GM18909 (cell line): Measurements from ENCODE around the gene SRRM1.
"Not testable (repeated sequence)": the region's sequence is repeated elsewhere in the genome, so short reads cannot be mapped to it uniquely, and the experiment has no call there.

ENCODE experiments used
- ATAC-seq: cut with Tn5 transposase; IDR thresholded peaks from one replicate; pipeline ENCODE4 v1.9.1; 2021; ENCODE audit warnings: mild to moderate bottlenecking; ENCODE audit not compliant: unreplicated experiment, poor library complexity

Gene SRRM1

DNA sequence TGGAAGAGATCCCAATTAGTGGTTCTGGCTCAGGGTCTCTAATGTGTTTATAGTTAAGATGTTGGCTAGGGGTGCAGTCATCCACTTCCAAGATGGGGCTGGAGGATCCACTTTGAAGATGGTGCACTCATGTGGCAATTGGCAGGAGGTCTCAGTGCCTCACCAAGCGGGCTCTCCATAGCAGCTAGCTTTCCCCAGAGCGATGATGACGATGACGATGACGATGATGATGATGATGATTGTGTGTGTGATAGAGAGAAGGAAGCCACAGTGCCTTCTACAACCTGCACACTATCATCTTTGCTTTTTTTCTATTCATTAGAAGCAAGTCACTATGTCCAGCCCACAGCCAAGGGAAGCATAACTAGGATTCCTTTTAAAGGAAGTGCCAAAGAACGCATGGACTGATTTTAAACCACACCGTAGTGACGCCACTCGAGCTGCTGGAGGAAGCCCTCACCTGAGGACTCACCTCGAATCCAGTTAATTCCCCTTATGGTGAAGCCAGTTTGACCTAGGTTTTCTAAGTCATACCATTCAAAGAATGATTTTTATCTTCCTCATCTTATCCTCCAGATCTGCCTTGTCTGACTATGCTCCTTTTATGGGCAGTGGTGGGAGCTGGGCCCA lies 49.4 kb downstream of the SRRM1 start:
- no peak for ATAC-seq

GRCh38 chr1:24693827-24694379 lies 50.8 kb downstream of the SRRM1 start:
- ATAC-seq = no peak

DNA sequence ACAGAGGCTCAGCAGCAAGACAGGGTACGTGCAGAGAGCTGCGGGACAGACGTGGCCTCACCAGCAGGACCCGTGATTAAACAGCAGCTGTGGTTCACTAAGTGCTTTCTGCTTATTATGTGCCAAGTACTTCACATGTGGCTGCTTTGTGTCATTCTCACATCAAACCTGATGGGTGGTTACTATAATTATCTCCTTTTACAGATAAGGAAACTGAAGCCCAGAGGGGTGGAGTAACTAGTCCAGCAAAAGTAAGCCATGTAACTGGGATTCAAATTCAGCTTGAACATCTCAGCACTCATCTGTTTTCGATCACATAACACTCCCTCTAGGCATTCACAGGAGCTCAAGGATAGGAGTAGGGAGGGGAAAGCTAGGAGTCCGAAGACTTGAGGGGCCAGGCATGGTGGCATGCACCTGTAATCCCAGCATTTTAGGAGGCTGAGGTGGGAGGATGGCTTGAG lies 51.3 kb downstream of the SRRM1 start:
- ATAC-seq = no peak

DNA sequence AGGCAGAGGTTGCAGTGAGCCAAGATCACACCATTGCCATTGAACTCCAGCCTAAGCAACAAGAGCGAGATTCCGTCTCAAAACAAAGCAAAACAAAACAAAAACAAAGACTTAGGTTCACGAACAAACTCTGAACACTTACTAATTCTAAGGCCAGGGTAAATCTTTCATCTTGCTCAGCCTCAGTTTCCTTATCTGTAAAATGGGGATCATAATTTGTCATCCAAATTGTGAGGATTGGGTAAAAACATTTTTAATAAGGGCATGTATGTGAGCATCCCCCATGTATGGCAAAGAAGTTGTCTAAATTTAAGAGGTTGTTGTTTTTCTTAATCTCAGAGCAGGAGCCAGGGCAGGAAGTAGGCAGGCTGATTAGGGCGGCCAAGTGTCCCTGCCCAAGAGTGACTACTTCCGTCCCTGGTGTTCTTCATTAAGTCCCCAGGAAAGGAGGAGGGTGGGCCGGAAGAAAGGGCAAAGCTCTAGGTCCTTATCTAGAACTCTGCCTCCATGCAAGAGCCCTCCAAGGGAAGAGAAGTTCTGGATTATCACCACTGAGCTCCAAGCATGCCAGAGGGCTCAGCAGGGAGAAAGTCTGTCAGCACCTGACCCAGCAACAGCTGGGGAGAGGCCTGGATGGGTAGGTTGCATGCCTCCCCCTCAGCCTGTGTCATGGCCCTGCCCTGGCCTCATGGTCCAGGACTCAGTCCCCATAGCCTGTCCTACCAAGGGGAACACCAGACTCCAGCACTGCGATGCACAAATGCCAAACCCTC lies 52.3 kb downstream of the SRRM1 start:
- no peak for ATAC-seq

DNA sequence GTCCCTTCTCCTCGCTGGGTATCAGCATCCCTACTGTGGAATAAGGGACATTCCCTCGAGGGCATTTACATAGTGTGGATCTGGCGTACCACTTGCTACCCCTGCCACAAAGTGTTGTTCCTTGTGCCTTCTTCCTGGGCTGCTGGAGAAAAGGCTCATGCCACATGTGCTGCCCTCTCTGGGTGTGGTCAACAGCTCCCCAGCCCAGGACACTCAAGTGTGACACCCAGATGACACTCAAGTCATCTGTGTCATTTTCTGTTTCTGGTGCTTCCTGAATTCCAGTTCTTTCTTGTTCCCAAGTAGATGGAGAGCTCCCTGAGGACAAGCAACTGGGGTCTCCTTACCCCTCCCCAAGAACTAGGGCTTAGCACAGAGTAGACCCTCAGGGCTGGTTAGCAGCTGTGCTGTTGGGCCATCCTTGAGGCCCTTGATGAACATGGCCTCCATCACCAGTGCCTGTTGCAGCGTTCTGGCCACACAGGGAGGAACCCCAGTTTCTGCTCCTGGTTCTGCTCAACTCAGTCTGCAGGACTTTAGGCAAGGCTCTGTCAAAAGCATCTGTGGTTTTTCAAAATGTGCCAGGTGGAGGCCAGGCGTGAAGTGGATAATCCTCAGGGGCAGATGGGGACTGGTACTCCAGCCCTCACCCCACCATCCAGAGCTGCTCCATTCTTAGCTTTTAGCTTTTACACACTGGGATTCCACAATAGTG lies 53.1 kb downstream of the SRRM1 start:
- no peak for ATAC-seq

DNA sequence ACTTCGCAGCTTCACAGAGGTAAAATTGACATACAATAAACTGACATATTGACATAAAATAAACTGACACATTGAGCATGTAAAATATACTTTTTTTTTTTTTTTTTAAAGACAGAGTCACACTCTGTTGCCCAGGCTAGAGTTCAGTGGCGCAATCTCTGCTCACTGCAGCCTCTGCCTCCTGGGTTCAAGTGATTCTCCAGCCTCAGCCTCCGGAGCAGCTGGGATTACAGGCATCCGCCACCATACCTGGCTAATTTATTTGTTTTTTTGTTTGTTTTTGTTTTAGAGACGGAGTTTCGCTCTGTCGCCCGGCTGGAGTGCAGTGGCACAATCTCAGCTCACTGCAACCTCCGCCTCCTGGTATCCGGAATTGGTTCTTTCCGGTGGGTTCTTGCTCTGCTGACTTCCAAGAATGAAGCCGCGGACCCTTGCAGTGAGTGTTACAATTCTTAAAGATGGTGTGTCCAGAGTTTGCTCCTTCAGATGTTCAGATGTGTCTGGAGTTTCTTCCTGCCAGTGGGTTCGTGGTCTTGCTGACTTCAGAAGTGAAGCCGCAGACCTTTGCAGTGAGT lies 53.7 kb downstream of the SRRM1 start:
- ATAC-seq = no peak

DNA sequence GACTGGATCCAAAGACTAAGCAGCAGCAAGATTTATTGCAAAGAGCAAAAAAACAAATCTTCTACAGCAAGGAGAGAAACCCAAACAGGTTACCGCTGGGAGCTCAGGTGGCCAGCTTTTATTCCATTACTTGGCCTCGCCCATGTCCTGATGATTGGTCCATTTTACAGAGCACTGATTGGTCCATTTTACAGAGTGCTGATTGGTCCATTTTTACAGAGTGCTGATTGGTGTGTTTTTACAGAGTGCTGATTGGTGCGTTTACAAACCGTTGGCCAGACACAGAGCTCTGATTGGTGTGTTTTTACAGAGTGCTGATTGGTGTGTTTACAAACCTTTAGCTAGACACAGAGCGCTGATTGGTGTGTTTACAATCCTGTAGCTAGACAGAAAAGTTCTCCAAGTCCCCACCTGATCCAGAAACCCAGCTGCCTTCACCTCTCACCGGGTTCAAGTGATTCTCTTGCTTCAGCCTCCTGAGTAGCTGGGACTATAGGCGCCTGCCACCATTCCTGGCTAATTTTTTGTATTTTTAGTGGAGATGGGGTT lies 54.4 kb downstream of the SRRM1 start:
- not testable (repeated sequence) for ATAC-seq

DNA sequence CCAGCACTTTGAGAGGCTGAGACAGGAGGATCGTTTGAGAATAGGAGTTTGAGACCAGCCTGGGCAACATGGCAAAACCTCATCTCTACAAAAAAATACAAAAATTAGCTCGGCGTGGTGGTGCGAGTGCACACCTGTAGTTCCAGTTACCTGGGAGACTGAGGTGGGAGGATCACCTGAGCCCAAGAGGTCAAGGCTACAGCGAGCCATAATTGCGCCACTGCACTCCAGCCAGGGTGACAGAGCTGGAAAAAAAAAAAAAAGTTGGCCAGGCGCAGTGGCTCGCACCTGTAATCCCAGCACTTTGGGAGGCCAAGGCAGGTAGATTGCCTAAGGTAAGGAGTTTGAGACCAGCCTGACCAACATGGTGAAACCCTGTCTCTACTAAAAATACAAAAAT lies 55.2 kb downstream of the SRRM1 start:
- ATAC-seq = not testable (repeated sequence)

- no peak for ATAC-seq
These were observed 56.5 kb downstream of the SRRM1 start for GRCh38 chr1:24699628-24700027.

DNA sequence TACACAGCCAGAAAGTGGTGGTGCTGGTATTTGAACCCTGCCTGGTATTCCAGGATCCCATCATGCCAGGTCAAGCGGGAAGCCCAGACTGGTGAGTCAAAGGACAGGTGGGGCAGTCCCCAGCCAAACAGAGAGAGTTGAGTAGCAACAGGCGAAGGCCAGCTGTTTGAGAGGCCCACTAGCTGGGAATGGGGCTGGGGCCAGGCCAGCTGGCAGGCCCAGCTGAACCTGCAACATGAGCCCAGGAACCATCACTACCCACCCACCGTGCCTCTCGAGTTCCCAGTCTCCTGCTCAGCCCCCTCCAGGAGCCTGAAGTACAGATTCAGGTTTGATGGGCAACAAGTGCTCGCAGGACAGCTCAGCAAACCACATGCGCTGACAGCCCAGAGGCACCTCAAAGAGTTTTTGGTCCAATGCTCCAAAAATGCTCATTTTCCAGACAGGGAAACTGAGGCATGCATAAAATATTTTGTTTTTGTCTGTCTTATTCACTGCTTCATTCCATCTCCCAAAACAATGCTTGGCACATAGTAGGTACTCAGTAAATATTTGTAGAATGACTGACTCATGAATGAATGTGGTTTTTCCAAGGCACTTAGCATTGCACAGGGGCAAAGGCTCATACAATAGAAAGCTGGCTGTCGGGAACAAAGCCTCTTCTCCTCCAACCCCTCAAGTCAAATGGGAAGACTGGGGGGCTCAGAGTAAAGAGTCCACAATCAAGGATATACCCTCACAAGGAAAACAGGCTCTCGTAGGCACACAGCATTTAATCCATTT lies 59.6 kb downstream of the SRRM1 start:
- no peak for ATAC-seq

DNA sequence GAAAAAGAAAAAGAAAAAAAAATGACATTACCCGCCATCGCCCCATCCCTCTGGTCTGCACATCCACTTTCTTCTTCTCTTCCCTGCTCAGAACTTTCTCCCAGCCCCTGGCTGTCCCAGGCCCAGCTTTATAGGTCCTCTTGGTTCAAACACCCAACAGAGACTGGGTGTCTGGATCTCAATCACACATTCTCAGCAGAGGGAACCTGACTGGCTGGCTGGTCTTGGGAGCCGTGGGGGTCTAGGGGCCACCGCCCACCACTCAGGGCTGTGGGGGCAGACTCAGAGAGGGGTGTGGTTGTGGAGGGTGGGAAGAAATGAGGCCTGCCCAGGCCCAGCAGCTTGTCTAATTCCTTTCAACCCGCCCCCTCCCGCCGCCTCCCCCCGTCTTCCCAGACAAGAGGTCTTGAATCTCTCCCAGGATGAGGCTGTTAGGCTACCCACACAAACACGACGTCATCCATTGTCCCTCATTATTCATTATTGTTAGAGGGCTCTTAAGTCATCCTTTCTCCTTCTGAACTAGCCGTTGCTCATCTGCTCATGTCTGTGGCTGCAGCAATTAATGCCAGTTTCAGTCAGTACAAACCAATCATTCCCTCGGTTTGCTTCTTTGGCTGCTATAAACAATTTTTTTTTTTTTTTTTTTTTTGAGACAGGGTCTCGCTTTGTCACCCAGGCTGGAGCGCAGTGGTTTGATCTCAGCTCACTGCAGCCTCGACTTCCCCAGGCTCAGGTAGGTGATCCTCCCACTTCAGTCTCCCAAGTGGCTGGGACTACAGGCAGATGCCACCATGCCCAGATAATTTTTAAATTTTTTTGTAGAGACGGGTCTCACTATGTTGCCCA lies 61.5 kb downstream of the SRRM1 start:
- ATAC-seq = no peak

DNA sequence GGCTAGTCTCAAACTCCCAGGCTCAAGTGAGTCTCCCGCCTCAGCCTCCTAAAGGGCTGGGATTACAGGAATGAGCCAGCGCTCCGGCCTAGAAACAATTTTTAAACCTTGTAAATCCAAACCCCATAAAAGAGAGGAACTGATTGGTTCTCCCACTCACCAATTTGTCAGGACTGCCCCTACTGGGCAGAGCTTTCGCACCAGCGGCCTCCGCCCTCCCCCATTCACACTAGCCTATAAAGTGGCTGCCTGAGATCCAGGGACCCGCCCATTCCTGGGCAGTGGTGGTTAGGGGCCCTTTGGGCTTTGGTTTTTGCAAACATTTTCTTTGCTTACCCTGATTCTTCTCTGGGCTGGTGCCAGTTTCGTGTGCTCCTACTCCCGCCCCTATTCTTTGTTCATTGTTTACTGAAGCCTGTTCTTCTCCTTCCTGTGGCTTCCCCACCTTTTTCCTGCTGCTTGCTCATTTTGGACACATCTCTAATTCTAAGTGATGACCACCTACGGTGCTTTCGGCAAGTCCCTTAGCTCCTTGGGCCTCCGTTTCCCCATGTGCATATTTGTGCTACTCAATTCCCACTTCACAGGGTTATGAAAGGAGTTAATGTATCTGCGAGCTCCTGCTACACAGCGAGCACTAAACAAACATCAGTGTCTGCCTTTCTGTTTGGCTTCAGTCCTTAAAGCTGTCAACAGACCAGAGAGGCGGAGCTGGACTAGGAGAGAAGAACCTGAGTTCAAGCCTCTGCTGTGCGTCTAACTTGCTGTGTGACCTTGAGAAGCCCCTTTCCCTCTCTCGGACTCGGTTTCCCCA lies 62.4 kb downstream of the SRRM1 start:
- no peak for ATAC-seq

- ATAC-seq = not testable (repeated sequence)
These were observed 62.9 kb downstream of the SRRM1 start for GRCh38 chr1:24706074-24706389.

DNA sequence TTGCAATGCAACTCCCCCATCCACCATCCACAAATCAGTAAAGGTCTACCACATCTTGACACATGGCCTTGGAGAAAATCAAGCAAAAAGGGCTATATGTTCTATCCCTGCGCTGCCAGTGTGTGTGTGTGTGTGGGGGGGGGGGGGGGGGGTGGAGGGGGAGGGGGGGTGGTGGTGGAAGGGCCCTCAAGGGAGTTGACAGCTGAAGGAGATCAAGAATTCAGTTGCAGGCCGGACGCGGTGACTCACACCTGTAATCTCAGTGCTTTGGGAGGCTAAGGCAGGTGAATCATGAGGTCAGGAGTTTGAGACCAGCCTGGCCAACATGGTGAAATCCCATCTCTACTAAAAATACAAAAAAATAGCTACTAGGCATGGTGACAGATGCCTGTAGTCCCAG lies 64.6 kb downstream of the SRRM1 start:
- ATAC-seq = no peak

GRCh38 chr1:24708938-24709337 lies 65.8 kb downstream of the SRRM1 start:
- ATAC-seq = no peak

DNA sequence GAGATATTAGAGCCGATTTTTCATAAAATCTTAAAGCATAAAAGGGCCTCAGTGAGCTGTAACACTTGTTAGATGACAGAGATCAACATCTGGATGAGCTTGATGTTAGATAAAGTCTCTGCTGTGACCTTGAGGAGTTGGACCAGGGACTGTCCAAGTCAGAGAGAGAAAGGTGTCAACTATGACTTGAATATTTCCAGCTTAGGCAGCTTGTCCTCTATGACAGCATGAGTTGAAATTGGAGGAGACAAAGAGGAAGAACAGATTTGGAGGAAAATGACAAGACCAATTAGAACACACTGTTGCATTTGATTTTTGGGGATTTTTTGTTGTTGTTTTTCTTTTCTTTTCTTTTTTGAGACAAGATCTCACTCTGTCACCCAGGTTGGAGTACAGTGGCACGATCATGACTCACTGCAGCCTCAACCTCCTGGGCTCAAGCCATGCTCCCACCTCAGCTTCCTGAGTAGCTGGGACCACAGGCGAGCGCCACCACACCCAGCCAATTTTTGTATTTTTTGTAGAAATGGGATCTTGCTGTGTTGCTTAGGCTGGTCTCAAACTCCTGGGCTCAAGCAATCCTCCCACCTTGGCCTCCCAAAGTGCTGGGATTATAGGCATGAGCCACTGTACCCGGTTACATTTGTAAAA lies 66.8 kb downstream of the SRRM1 start:
- no peak for ATAC-seq

GRCh38 chr1:24711329-24711728 lies 68.2 kb downstream of the SRRM1 start:
- ATAC-seq = no peak

GRCh38 chr1:24713176-24713575 lies 70.1 kb downstream of the SRRM1 start:
- no peak for ATAC-seq
